ENCODE data around the gene KCNG2.
A peak's percentile ranks its signal among the peaks of the same experiment; 100 is the strongest.

Gene KCNG2

GRCh38 chr18:79769698-79770500 is 27.8 kb upstream of the KCNG2 start:
- no peak for DNase-seq (ENCODE audit: low read depth)

DNA sequence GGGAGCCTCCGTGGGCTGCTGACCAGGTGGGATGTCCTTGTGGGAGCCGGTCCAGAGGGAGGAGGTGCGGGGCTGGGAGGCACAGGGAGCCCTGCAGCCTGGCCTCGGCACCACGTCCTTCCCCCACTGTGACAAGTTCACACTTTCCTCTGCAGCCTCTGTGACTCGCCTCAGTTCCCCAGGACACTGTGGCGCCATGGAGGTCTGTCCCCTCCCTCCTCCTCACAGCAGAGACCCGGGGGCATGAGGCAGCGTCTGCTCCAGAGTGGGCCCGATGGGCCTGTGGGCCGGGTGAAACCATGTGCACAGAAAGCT is 27.3 kb upstream of the KCNG2 start:
- DNase-seq (ENCODE audit: low read depth), result no peak

- no peak for DNase-seq (ENCODE audit: low read depth)
Measured at GRCh38 chr18:79770826-79771225, 26.9 kb upstream of the KCNG2 start.

DNA sequence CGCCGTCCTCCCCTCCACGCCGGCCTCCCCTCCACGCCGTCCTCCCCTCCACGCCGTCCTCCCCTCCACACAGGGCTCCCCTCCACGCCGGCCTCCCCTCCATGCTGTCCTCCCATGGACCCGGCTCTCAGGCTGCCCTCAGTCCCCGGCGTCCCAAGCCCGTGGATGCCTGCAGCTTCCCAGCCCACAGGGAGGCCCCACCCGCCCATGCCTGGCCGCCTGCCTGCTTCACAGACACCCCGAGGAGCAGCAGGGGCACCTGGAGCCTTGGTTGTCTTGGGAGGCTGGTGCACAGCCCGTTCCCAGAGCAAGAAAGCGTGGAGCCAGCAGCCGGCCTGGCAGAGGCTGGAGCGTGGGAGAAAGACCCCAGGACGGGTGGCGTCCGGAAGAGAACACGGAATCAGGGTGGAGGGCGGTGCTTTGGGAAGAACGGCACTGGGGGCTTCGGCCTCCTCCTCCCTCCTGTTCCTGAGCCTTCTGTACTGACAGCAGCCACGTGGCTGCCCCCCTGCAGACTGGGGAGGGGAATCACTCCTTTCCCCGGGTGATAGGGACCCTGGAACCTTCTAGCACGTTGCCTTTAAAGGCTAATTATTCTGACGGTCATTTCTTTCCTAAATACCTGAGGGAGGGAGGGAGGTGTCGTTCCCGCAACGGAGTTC is 26.2 kb upstream of the KCNG2 start:
- DNase-seq (ENCODE audit: low read depth), result no peak

- DNase-seq (ENCODE audit: low read depth), result no peak
Measured at GRCh38 chr18:79772108-79772864, 25.5 kb upstream of the KCNG2 start.

- no peak for DNase-seq (ENCODE audit: low read depth)
Measured at GRCh38 chr18:79772865-79773696, 24.7 kb upstream of the KCNG2 start.

DNA sequence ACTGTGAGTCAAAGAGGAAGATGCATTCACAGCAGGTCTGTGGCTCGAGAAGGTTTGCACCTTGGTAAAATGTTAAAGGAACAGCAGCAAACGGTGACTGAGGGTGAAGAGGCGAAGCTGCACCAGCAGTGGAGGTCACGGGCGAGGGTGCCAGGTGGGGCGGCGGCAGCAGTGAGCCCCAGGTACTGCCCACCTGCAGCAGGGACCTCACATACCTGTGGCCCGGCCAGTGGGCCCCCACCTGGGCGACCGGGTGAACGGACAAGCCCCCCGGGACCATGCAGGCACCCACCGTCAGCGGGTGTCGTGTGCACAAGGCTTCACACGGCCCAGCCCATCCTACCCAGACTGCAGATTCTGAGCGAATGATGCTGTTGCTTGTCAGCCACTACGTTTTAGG is 23.6 kb upstream of the KCNG2 start:
- DNase-seq (ENCODE audit: low read depth), result no peak

- DNase-seq (ENCODE audit: low read depth), result no peak
Measured at GRCh38 chr18:79775441-79776221, 22.1 kb upstream of the KCNG2 start.

DNA sequence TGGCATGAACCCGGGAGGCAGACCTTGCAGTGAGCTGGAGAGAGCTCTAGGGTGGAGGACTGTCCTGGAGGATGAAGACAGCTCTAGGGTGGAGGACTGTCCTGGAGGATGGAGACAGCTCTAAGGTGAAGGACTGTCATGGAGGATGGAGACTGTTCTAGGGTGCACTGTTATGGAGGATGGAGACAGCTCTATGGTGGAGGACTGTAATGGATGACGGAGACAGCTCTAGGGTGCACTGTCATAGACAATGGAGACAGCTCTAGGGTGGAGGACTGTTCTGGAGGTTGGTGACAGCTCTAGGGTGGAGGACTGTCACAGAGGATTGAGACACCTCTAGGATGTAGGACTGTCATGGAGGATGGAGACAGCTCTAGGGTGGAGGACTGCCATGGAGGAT is 21.1 kb upstream of the KCNG2 start:
- no peak for DNase-seq (ENCODE audit: low read depth)

GRCh38 chr18:79778291-79778791 is 19.4 kb upstream of the KCNG2 start:
- DNase-seq (ENCODE audit: low read depth), result no peak

DNA sequence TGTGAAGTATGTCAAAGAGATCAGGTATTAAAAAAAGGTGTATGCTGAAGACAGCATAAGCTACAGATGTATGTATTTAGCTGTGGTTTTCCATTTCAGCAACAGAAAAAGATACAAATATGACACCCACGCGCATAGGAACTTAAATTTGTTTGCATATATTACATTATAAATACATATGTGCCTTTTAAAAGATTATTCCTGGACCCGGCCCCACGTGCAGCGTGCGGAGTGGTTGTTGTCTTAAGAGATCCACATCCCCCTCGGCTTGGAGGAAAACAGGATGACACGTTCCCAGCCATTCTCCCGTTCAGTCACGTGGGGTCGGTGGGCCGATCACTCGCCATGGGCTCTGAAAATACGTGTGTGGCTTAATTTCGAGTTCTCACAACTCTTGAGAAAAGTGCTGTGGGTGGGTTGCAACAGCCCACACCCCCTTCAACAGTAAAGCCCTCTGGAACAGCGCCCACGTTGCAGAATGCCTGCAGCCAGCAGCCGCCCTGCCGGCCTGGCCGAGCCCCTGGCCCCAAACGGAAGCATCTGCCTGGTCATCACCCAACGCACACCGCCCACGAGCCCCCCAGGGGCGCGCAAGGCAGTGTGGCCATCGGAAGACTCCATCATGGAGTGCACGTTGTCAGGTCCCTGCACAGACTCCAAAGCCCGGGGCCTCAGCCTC is 18.6 kb upstream of the KCNG2 start:
- no peak for DNase-seq (ENCODE audit: low read depth)

GRCh38 chr18:79779700-79780190 is 18.0 kb upstream of the KCNG2 start:
- no peak for DNase-seq (ENCODE audit: low read depth)

GRCh38 chr18:79780547-79780946 is 17.2 kb upstream of the KCNG2 start:
- no peak for DNase-seq (ENCODE audit: low read depth)

DNA sequence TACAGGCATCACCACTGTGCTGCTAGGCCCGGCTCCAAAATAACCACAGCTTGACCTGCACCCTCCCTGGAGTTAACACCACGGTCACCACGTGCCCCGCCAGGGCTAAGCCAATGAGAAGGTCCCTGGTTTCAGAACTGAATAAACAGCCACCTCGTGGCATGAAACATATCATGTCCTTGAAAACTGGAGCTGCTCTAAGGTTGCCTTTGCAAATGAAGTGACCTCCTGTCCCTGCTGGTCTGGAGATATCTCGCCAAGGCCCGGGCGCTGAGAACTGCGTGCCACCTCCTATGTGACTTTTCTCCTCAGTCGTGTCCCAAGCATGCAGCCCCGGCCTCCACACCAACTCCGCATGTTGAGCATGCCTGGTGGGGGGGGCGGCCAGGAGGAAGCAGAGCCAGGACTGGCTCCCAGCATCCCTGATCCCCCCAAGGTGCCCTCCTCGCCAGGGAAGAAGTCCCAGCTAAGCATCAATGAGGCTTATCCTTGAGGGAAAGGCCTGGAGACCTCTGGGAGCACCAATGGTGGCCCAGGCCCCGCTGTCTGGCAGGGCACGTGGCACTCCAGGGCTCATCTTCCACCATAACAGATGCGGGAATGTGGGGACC is 16.3 kb upstream of the KCNG2 start:
- no peak for DNase-seq (ENCODE audit: low read depth)

DNA sequence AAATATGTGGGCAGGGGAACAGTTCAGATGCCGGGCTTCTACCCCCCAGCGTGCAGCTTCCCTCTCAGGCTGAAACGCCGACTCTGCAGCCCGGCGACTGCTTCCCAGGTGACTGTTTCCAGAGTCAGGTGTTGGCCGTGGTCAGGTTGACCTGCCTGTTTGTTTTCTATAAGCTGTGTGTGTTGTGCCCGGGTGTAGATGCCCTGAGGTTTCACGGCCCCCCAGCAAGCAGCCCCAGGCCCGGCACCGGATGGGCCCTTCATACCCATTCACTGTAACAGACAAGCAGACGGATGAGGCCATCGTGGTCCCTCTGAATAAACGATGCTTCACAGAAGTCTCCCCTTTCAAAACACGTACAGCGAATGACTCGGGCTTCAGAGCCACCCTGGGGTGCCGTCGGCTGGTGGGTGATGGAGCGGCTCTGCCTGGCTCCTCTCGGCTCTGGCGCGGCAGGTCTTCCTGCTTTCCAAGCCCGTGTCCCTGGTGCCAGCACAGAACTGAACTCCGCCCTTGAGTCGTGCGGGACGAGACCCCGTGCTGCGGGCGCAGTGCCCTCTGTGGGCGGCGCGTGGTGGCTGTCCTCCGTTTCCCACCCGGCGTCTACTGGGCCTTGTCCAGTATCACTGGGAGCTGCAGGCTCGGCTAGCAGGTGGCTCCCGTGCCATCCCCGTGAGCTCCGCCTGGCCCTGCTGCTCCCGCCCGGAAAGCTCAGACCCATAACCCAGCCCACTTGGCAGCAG is 15.0 kb upstream of the KCNG2 start:
- DNase-seq (ENCODE audit: low read depth), result no peak

- no peak for DNase-seq (ENCODE audit: low read depth)
Measured at GRCh38 chr18:79784071-79784913, 13.4 kb upstream of the KCNG2 start.

DNA sequence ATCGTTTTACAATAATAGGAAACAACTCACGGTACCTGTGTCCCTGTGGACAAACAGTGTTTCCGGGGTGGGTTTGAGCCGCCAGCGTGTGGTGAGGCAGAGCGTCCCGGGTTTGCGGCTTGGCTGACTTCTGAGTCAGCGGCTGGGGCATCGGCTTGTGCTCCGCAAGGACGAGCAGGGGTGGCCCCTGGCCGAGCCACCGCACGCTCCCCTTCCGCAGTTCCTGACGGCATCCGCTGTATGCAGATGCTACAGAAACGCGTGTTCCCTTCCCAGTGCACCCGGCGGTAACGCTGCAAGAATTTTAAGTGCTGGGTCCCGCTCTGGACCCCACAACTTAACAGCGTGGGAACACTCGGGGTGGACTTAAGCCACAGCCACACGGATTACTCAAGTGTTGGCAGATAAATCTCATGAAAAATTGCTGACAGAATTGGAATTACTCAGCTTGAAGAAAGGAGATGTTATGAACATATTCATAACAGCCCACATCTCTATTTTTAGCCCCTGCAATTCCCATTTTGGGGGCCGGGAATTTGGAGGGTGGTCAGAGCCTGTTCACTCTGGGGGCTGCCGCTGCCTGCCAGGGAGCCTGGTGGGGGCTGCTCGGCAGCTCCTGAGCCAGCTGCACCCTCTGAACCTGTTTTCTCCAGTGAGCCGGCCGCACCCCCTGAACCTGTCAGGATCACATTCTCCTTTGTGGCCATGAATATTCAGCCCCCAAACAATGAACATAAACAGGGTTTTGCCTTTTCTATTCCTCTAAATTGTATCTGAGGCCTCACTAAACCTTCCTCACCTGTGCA is 12.6 kb upstream of the KCNG2 start:
- DNase-seq (ENCODE audit: low read depth), result peak; percentile 10

DNA sequence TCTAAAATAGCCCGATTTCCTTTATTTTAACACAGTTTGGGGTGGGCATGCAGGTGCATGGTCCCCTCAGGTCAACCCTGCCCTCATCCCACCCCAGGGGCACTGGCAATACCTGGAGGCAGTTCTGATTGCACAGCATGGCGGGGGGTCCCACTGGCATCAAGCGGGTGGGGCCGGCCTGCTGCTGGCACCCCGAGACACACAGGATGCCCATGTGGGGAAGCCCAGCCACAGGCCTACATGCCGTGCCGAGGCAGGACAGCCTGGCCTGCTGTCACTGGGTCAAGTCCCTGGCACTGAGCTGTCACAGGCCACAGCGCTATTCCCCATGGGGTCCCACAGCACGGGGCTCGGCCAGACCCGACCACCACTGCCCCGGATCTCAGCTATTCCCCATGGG is 11.9 kb upstream of the KCNG2 start:
- no peak for DNase-seq (ENCODE audit: low read depth)

All from fibroblast of gingiva (primary cell).